ENCODE results near the gene MUS81. TPM values are rescaled to one million over a fixed set of nuclear protein-coding genes. Genes with fewer than 3 reads are reported as not detected.

MUS81 gene
- total RNA-seq, 2 donors from 2014 or later: 51.8 to 62.8 TPM

GRCh38 chr11:65915101-65915820 is 55.0 kb downstream of the MUS81 start:
- Histone ChIP-seq H3K4me3 (peak overlapping the region; percentile 100), H3K9me3 (no peaks in the 10 kb centered on the region), H3K4me1 (ENCODE audit: control insufficient read depth in 1 of 2, low read depth in 2 of 2) (peaks cover 41 to 58% of the 10 kb centered on the region in 2 donors), H3K27me3 (replicated peaks; ENCODE audit: insufficient read depth) (no peaks in the 10 kb centered on the region), H3K27ac (peak overlapping the region; percentile 91 to 96), H3K36me3 (no peaks in the 10 kb centered on the region)
- ATAC-seq (ENCODE audit: insufficient number of reproducible peaks, low FRiP score, low read depth): no peak
- TF ChIP-seq, protein P1, sequence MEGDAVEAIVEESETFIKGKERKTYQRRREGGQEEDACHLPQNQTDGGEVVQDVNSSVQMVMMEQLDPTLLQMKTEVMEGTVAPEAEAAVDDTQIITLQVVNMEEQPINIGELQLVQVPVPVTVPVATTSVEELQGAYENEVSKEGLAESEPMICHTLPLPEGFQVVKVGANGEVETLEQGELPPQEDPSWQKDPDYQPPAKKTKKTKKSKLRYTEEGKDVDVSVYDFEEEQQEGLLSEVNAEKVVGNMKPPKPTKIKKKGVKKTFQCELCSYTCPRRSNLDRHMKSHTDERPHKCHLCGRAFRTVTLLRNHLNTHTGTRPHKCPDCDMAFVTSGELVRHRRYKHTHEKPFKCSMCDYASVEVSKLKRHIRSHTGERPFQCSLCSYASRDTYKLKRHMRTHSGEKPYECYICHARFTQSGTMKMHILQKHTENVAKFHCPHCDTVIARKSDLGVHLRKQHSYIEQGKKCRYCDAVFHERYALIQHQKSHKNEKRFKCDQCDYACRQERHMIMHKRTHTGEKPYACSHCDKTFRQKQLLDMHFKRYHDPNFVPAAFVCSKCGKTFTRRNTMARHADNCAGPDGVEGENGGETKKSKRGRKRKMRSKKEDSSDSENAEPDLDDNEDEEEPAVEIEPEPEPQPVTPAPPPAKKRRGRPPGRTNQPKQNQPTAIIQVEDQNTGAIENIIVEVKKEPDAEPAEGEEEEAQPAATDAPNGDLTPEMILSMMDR (IDR thresholded peaks at IDR 0.05): no peak
- no peak for DNase-seq (ENCODE audit: low spot score)

- no peaks in the 10 kb centered on the region for H3K9me3 ChIP-seq
- peaks cover 47 to 64% of the 10 kb centered on the region in 2 donors for H3K4me1 ChIP-seq (ENCODE audit: control insufficient read depth in 1 of 2, low read depth in 2 of 2)
- ATAC-seq (ENCODE audit: insufficient number of reproducible peaks, low FRiP score, low read depth): peak; percentile 63
- H3K27me3 ChIP-seq (replicated peaks; ENCODE audit: insufficient read depth): no peaks in the 10 kb centered on the region
- TF ChIP-seq, protein P1 (IDR thresholded peaks at IDR 0.05): no peak
- no peaks in the 10 kb centered on the region for H3K36me3 ChIP-seq
- H3K27ac ChIP-seq: peak overlapping the region; percentile 91 to 96
- H3K4me3 ChIP-seq: peak overlapping the region; percentile 100
- peak; percentile 87 for DNase-seq (ENCODE audit: low spot score)
Measured at GRCh38 chr11:65915821-65916251, 55.6 kb downstream of the MUS81 start.

Other genes with a start within 250 kb of the MUS81 start
- gene MAP3K11, start 246.2 kb upstream of the MUS81 start, total RNA-seq: 10 to 100 TPM; 48.3 to 62.8 TPM
- 10 to 100 TPM; 37.5 to 39.5 TPM for gene PCNX3, start 244.7 kb upstream of the MUS81 start, total RNA-seq
- gene SIPA1, start 222.3 kb upstream of the MUS81 start, total RNA-seq: 10 to 100 TPM; 47.9 to 69.8 TPM
- gene RELA, start 197.5 kb upstream of the MUS81 start, total RNA-seq: 10 to 100 TPM; 81.5 to 84.4 TPM
- 10 to 100 TPM; 49.0 to 50.5 TPM for gene KAT5, start 148.2 kb upstream of the MUS81 start, total RNA-seq
- gene RNASEH2C, start 139.6 kb upstream of the MUS81 start, total RNA-seq: 100 to 1,000 TPM; 138 to 185 TPM
- gene AP5B1, start 79.5 kb upstream of the MUS81 start, total RNA-seq: 10 to 100 TPM; 26.3 to 38.4 TPM
- under 1 TPM in 1 of 2 donors, not detected in 1; 0.27 TPM for gene OVOL1, start 73.4 kb upstream of the MUS81 start, total RNA-seq
- gene SNX32, start 26.5 kb upstream of the MUS81 start, total RNA-seq: under 1 TPM in 1 of 2 donors, not detected in 1; 0.81 TPM
- 100 to 1,000 TPM; 565 to 797 TPM for gene CFL1, start 2.3 kb upstream of the MUS81 start, total RNA-seq
- gene EFEMP2, start 12.4 kb downstream of the MUS81 start, total RNA-seq: 100 to 1,000 TPM; 134 to 219 TPM
- gene CTSW, start 19.4 kb downstream of the MUS81 start, total RNA-seq: 10 to 100 TPM in 1 of 2 donors, 1 to 10 TPM in 1; 1.6 to 13.7 TPM
- 100 to 1,000 TPM in 1 of 2 donors, 10 to 100 TPM in 1; 50.4 to 111 TPM for gene FIBP, start 28.0 kb downstream of the MUS81 start, total RNA-seq
- 100 to 1,000 TPM in 1 of 2 donors, 10 to 100 TPM in 1; 75.8 to 100 TPM for gene CCDC85B, start 30.2 kb downstream of the MUS81 start, total RNA-seq
- gene FOSL1, start 40.0 kb downstream of the MUS81 start, total RNA-seq: 100 to 1,000 TPM in 1 of 2 donors, 10 to 100 TPM in 1; 25.6 to 143 TPM
- 10 to 100 TPM; 16.3 to 27.9 TPM for gene C11orf68, start 58.6 kb downstream of the MUS81 start, total RNA-seq
- gene DRAP1, start 59.0 kb downstream of the MUS81 start, total RNA-seq: 10 to 100 TPM; 82.5 to 91.2 TPM
- gene TSGA10IP, start 85.0 kb downstream of the MUS81 start, total RNA-seq: not detected
- gene SART1, start 101.3 kb downstream of the MUS81 start, total RNA-seq: 10 to 100 TPM; 32.5 to 38.0 TPM
- 10 to 100 TPM; 20.6 to 43.5 TPM for gene EIF1AD, start 141.7 kb downstream of the MUS81 start, total RNA-seq
- 10 to 100 TPM; 22.2 to 60.0 TPM for gene BANF1, start 142.1 kb downstream of the MUS81 start, total RNA-seq
- gene CST6, start 151.6 kb downstream of the MUS81 start, total RNA-seq: 10 to 100 TPM in 1 of 2 donors, 1 to 10 TPM in 1; 4.5 to 16.9 TPM
- gene CATSPER1, start 166.0 kb downstream of the MUS81 start, total RNA-seq: not detected
- gene GAL3ST3, start 188.7 kb downstream of the MUS81 start, total RNA-seq: 1 to 10 TPM in 1 of 2 donors, not detected in 1; 1.1 TPM
- 100 to 1,000 TPM; 142 TPM for gene SF3B2, start 191.9 kb downstream of the MUS81 start, total RNA-seq
- 100 to 1,000 TPM in 1 of 2 donors, 10 to 100 TPM in 1; 82.9 to 112 TPM for gene PACS1, start 209.8 kb downstream of the MUS81 start, total RNA-seq